GDM1 (cell line): ENCODE data around the gene NXPE4.
"Not testable (repeated sequence)": the region's sequence is repeated elsewhere in the genome, so short reads cannot be mapped to it uniquely, and the experiment has no call there.

Source experiments
- DNase-seq: peaks from one replicate; lab custom pipeline; 2025; lab: John Stamatoyannopoulos, UW

The NXPE4 gene

DNA sequence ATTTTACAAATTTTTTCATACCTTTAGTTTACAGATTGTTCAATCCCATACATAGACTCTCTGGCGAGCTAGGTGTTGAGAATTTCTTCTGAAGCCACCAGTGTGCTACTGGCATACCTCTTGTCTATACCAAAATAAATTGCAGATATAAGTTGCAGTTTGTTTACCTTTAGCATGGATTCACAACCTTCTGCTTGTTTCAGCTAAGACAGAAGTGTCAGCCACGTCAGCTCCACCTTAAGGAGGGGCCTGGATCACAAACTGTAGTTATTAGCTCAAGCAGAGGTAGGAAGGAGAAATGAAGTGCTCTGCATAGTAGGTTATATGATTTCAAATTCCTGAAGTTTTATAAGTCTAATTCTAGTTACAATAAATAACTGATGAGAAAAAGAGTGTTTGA, at the start of gene NXPE4:
NXPE4 (minus strand) TSS at position 216 of the 400 bp plus-strand sequence. CDS start 1,027 bp downstream, outside the sequence.
- DNase-seq = no peak

GRCh38 chr11:114639440-114639839, 43.9 kb upstream of the NXPE4 start:
- DNase-seq = not testable (repeated sequence)

- DNase-seq = not testable (repeated sequence)
Measured at GRCh38 chr11:114631445-114631965, 35.9 kb upstream of the NXPE4 start.

GRCh38 chr11:114625294-114625693, 29.7 kb upstream of the NXPE4 start:
- DNase-seq = no peak

GRCh38 chr11:114624455-114625207, 29.0 kb upstream of the NXPE4 start:
- DNase-seq = no peak

DNA sequence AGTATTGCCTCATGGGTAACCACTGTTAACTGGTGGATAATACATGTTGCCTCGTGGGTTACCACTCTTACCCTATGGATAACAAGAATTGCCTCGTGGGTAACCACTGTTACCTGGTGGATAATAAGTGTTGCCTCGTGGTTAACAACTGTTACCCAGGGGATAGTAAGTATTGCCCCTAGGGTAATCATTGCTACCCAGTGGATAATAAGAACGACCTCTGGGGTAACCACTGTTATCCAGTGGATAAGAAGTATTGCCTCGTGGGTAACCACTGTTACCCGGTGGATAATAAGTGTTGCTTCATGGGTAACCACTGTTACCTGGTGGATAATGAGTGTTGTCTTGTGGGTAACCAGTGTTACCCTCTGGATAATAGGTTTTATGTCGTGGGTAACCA, 28.1 kb upstream of the NXPE4 start:
- no peak for DNase-seq

GRCh38 chr11:114622858-114623257, 27.3 kb upstream of the NXPE4 start:
- no peak for DNase-seq

DNA sequence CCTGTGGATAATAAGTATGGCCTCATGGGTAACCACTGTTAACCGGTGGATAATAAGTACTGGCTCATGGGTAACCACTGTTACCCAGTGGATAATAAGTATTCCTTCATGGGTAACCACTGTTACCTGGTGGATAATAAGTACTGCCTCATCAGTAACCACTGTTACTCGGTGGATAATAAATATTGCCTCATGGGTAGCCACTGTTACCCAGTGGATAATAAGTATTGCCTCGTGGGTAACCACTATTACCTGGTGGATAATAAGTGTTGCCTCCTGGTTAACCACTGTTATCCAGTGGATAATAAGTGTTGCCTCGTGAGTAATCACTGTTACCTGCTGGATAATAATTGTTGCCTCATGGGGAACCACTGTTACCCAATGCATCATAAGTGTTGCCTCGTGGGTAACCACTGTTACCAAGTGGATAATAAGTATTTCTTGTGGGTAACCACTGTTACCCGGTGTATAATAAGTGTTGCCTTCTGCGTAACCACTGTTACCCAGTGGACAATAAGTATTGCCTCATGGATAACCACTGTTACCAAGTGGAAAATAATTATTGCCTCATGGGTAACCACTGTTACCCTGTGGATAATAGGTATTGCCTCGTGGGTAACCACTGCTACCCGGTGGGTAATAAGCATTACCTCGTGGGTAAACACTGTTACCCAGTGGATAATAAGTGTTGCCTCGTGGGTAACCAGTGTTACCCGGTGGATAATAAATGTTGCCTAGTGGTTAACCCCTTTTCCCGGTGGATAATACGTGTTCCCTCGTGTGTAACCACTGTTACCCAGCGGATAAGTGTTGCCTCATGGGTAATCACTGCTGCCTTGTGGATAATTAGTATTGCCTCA, 26.6 kb upstream of the NXPE4 start:
- DNase-seq = no peak

- DNase-seq = no peak
Measured at GRCh38 chr11:114621072-114621471, 25.5 kb upstream of the NXPE4 start.

DNA sequence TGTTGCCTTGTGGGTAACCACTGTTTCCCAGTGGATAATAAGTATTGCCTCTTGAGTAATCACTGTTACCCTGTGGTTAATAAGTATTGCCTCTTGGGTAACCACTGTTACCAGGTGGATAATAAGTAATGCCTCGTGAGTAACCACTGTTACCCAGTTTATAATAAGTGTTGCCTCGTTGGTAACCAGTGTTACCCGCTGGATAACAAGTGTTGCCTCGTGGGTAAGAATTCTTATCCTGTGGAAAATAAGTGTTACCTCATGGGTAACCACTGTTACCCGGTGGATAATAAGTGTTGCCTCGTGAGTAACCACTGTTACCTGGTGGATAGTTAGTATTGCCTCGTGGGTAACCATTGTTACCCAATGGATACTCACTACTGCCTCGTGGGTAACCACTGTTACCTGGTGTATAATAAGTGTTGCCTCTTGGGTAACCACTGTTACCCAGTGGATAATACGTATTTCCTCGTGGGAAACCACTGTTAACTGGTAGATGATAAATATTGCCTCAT, 24.1 kb upstream of the NXPE4 start:
- DNase-seq = no peak

GRCh38 chr11:114618139-114618538, 22.6 kb upstream of the NXPE4 start:
- no peak for DNase-seq

- DNase-seq = no peak
Measured at GRCh38 chr11:114617157-114618124, 21.9 kb upstream of the NXPE4 start.

- DNase-seq = no peak
Measured at GRCh38 chr11:114616516-114616915, 20.9 kb upstream of the NXPE4 start.

GRCh38 chr11:114615448-114616361, 20.1 kb upstream of the NXPE4 start:
- no peak for DNase-seq

DNA sequence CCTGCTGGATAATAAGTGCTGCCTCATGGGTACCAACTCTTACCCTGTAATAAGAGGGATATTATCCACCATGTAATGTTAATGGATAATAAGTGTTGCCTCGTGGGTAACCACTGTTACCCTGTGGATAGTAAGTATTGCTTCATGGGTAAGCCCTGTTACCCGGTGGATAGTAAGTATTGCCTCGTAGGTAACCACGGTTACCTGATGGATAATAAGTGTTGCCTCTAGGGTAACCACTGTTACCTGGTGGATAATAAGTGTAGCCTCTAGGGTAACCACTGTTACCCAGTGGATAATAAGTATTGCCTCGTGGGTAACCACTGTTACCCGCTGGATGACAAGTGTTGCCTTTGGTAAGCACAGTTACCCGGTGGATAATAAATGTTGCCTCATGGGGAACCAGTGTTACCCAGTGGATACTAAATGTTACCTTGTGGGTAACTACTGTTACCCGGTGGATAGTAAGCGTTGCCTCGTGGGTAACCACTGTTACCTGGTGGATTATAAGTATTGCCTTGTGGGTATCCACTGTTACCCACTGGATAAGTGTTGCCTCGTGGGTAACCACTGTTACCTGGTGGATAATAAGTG, 18.6 kb upstream of the NXPE4 start:
- DNase-seq = no peak

DNA sequence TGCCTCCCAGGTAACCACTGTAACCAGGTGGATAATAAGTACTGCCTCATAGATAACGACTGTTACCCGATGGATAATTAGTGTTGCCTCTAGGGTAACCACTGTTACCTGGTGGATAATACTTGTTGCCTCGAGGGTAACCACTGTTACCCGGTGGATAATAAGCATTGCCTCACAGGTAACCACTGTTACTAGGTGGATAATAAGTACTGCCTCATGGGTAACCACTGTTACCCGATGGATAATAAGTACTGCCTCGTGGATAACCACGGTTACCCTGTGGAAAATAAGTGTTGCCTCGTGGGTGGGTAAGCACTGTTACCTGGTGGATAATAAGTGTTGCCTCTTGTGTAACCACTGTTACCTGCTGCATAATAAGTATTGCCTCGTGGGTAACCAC, 17.5 kb upstream of the NXPE4 start:
- DNase-seq = not testable (repeated sequence)

GRCh38 chr11:114612686-114613085, 17.1 kb upstream of the NXPE4 start:
- DNase-seq = no peak

GRCh38 chr11:114612199-114612598, 16.6 kb upstream of the NXPE4 start:
- not testable (repeated sequence) for DNase-seq

DNA sequence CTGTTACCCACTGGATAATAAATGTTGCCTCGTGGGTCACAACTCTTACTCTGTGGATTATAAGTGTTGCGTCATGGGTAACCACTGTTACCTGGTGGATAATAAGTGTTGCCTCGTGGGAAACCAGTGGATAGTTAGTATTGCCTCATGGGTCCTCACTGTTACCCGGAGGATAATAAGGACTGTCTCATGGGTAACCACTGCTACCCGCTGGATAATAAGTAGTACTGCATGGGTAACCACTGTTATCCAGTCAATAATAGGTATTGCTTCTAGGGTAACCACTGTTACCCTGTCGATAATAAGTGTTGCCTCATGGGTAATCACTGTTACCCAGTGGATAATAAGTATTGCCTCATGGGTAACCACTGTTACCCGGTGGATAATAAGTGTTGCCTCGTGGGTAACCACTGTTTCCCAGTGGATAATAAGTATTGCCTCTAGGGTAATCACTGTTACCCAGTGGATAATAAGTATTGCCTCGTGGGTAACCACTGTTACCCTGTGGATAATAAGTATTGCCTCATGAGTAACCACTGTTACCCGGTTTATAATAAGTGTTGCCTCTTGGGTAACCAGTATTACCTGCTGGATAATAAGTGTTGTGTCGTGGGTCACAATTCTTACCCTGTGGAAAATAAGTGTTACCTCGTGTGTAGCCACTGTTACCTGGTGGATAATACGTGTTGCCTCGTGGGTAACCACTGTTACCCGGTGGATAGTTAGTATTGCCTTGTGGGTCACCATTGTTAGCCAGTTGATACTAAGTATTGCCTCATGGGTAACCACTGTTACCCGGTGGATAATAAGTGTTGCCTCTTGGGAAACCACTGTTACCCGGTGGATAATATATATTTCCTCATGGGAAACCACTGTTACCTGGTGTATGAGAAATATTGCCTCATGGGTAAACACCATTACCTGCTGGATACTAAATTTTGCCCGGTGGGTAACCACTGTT, 15.7 kb upstream of the NXPE4 start:
- DNase-seq = no peak
